Measurements from ENCODE around the gene ZNF862. TPM values are rescaled to one million over a fixed set of nuclear protein-coding genes. Genes with fewer than 3 reads are reported as not detected.

Gene ZNF862
- total and polyA plus RNA-seq, 2 of the 13 experiments (the other 11 are each of a cell fraction or from before 2014, with no cell fraction given) = 0.89 to 2.0 TPM

DNA sequence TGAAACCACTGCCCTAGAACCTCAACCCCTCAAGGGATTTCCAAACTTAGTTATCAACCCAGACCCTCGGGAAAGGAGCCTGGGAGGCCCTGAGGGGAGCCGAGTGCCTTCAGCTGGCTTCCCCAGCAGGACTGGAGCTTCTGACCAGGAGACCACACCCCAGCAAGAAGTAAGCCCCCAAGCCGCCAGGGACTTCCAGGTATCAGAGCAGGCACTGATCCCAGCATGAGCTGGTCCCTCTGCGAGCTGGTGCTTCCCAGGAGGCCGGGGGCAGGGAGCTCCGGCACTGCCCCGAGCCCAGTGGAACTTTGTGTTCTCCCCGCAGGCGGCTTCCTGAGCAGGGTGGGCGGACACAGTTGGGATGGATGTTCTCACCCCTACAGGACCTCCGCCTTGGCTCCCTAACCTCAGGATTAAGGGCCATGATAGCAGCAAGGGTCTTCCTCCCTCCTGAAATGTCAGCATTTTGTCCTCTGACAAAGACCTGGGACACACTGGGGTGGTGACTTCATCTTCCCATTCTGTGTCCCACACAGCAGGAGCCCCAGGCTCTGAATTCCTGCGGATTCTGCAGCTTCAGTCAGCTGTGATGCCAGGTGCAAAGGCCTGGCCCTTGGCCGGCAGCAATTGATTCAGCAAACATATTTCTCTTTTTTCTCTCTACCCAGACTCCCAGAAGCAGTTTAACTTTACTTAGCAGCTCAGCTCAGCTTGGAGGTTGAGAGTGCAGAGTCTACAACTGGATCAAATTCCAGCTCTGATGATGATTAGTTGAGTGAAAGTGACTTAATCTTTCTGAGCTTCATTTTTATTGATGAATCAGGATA is 47.2 kb downstream of the ZNF862 start (continued):
- TF ChIP-seq, protein P1, sequence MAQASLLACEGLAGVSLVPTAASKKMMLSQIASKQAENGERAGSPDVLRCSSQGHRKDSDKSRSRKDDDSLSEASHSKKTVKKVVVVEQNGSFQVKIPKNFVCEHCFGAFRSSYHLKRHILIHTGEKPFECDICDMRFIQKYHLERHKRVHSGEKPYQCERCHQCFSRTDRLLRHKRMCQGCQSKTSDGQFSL (CRISPR knock-in tag; IDR thresholded peaks at IDR 0.05) = no peak
- TF ChIP-seq ZNF749 (CRISPR knock-in tag; IDR thresholded peaks at IDR 0.05; ENCODE audit: borderline replicate concordance) (no peak), PITX1 (CRISPR knock-in tag; IDR thresholded peaks at IDR 0.05) (no peak), TEAD3 (CRISPR knock-in tag; optimal IDR thresholded peaks at IDR 0.05; ENCODE audit: borderline replicate concordance) (peak; percentile 78), ZNF556 (CRISPR knock-in tag; IDR thresholded peaks at IDR 0.05; ENCODE audit: borderline replicate concordance) (peak; percentile 36; the same call in 1 of the 2 replicates), ZNF605 (CRISPR knock-in tag; IDR thresholded peaks at IDR 0.05) (peak; percentile 23; the same call in 1 of the 2 replicates), MLLT10 (CRISPR knock-in tag; IDR thresholded peaks at IDR 0.05) (no peak), FOXA1 (IDR thresholded peaks at IDR 0.05) (no peak), FOXA1 (CRISPR knock-in tag; IDR thresholded peaks at IDR 0.05) (0 out of 2 replicates have a peak, but pooled peaks have one; percentile 15), PAF1 (CRISPR knock-in tag; IDR thresholded peaks at IDR 0.05) (no peak), SMYD3 (CRISPR knock-in tag; IDR thresholded peaks at IDR 0.05) (0 out of 2 replicates have a peak, but pooled peaks have one; percentile 37), JUN (CRISPR knock-in tag; IDR thresholded peaks at IDR 0.05) (no peak), MED8 (CRISPR knock-in tag; IDR thresholded peaks at IDR 0.05; ENCODE audit: insufficient replicate concordance) (no peak), ZNF644 (CRISPR knock-in tag; IDR thresholded peaks at IDR 0.05; ENCODE audit: low read depth) (no peak), MAFF (IDR thresholded peaks at IDR 0.05; ENCODE audit: low read depth, low read length) (peak; percentile 38), NFRKB (IDR thresholded peaks at IDR 0.05) (no peak), SNRNP70 (IDR thresholded peaks at IDR 0.05; ENCODE audit: low read depth, low read length) (no peak), ZNF766 (CRISPR knock-in tag; IDR thresholded peaks at IDR 0.05; ENCODE audit: borderline replicate concordance) (no peak), MAFK (conservative IDR thresholded peaks at IDR 0.05 in 1 of 2, IDR thresholded peaks at IDR 0.05 in 1 of 2; ENCODE audit: low read length in 2 of 2) (peak; percentile 14 to 51; a peak in 2 of 4 replicates), ZNF329 (CRISPR knock-in tag; IDR thresholded peaks at IDR 0.05; ENCODE audit: low read depth) (no peak), FOXK1 (CRISPR knock-in tag; IDR thresholded peaks at IDR 0.05; ENCODE audit: borderline replicate concordance, low read depth) (no peak), TCF7 (IDR thresholded peaks at IDR 0.05; ENCODE audit: low read depth) (0 out of 2 replicates have a peak, but pooled peaks have one; percentile 13), RBAK (CRISPR knock-in tag; IDR thresholded peaks at IDR 0.05) (no peak), NCOR1 (IDR thresholded peaks at IDR 0.05; ENCODE audit: borderline replicate concordance, low read length) (0 out of 2 replicates have a peak, but pooled peaks have one; percentile 19)
- TF ChIP-seq, protein P2, sequence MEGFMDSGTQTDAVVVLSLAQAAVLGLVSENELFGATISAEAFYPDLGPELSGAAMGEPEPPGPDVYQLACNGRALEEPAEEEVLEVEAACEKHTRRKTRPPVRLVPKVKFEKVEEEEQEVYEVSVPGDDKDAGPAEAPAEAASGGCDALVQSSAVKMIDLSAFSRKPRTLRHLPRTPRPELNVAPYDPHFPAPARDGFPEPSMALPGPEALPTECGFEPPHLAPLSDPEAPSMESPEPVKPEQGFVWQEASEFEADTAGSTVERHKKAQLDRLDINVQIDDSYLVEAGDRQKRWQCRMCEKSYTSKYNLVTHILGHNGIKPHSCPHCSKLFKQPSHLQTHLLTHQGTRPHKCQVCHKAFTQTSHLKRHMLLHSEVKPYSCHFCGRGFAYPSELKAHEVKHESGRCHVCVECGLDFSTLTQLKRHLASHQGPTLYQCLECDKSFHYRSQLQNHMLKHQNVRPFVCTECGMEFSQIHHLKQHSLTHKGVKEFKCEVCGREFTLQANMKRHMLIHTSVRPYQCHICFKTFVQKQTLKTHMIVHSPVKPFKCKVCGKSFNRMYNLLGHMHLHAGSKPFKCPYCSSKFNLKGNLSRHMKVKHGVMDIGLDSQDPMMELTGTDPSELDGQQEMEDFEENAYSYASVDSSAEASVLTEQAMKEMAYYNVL (CRISPR knock-in tag; IDR thresholded peaks at IDR 0.05; ENCODE audit: borderline replicate concordance) = peak; percentile 51; the same call in 1 of the 2 replicates
- TF ChIP-seq, protein P3, sequence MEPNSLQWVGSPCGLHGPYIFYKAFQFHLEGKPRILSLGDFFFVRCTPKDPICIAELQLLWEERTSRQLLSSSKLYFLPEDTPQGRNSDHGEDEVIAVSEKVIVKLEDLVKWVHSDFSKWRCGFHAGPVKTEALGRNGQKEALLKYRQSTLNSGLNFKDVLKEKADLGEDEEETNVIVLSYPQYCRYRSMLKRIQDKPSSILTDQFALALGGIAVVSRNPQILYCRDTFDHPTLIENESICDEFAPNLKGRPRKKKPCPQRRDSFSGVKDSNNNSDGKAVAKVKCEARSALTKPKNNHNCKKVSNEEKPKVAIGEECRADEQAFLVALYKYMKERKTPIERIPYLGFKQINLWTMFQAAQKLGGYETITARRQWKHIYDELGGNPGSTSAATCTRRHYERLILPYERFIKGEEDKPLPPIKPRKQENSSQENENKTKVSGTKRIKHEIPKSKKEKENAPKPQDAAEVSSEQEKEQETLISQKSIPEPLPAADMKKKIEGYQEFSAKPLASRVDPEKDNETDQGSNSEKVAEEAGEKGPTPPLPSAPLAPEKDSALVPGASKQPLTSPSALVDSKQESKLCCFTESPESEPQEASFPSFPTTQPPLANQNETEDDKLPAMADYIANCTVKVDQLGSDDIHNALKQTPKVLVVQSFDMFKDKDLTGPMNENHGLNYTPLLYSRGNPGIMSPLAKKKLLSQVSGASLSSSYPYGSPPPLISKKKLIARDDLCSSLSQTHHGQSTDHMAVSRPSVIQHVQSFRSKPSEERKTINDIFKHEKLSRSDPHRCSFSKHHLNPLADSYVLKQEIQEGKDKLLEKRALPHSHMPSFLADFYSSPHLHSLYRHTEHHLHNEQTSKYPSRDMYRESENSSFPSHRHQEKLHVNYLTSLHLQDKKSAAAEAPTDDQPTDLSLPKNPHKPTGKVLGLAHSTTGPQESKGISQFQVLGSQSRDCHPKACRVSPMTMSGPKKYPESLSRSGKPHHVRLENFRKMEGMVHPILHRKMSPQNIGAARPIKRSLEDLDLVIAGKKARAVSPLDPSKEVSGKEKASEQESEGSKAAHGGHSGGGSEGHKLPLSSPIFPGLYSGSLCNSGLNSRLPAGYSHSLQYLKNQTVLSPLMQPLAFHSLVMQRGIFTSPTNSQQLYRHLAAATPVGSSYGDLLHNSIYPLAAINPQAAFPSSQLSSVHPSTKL (CRISPR knock-in tag; IDR thresholded peaks at IDR 0.05) = peak; percentile 45; the same call in 1 of the 2 replicates
